Left ventricle myocardium inferior (tissue), 1 donor: Measurements from ENCODE around the gene NUP210. TPM values are rescaled to one million over a fixed set of nuclear protein-coding genes. Genes with fewer than 3 reads are reported as not detected.
A peak's percentile ranks its signal among the peaks of the same experiment; 100 is the strongest.

Source experiments
- DNase-seq: peaks from one replicate; pipeline ENCODE4 v3.0.0-alpha.2; 2020
- H3K27ac ChIP-seq: fragments of 200-600 bp; replicated peaks from 2 replicates; pipeline ENCODE4 v1.8.0; 2021
- H3K27me3 ChIP-seq: fragments of 200-600 bp; 2 replicates; pipeline ENCODE4 v1.8.0; 2021; ENCODE audit warnings: low read depth
- H3K36me3 ChIP-seq: fragments of 200-600 bp; 2 replicates; pipeline ENCODE4 v1.8.0; 2021
- H3K4me1 ChIP-seq: fragments of 200-600 bp; 2 replicates; pipeline ENCODE4 v1.8.0; 2021
- H3K4me3 ChIP-seq: fragments of 200-600 bp; 2 replicates; pipeline ENCODE4 v1.8.0; 2021; ENCODE audit warnings: mild to moderate bottlenecking, moderate library complexity
- H3K9me3 ChIP-seq: fragments of 200-600 bp; replicated peaks from 2 replicates; pipeline ENCODE4 v1.8.0; 2021
- intact Hi-C: fragments of 100-400 bp; cut with micrococcal nuclease; formaldehyde crosslinking; loops from one replicate; pipeline ENCODE4 v1.11.0; 2022
- total RNA-seq: library from RNA; stranded (reverse); fragmentation: NEBNext Ultra II Directional; extraction: Animal tissue kit (Norgen Biotek cat#: 25700); gene quantifications from one replicate; pipeline ENCODE4 v1.2.1, GENCODE V29; 2021
- TF ChIP-seq, protein P1 (sequence below): fragments of 200-600 bp; IDR thresholded peaks from 2 replicates; pipeline ENCODE4 v1.8.0; 2021; ENCODE audit warnings: antibody characterized with exemption, mild to moderate bottlenecking, borderline replicate concordance
- donor health status: DM: no; HTN: yes; CAD: no; lungs with severe emphysema.

The NUP210 gene
- total RNA-seq, 1 donor from 2014 or later = 2.8 TPM

DNA sequence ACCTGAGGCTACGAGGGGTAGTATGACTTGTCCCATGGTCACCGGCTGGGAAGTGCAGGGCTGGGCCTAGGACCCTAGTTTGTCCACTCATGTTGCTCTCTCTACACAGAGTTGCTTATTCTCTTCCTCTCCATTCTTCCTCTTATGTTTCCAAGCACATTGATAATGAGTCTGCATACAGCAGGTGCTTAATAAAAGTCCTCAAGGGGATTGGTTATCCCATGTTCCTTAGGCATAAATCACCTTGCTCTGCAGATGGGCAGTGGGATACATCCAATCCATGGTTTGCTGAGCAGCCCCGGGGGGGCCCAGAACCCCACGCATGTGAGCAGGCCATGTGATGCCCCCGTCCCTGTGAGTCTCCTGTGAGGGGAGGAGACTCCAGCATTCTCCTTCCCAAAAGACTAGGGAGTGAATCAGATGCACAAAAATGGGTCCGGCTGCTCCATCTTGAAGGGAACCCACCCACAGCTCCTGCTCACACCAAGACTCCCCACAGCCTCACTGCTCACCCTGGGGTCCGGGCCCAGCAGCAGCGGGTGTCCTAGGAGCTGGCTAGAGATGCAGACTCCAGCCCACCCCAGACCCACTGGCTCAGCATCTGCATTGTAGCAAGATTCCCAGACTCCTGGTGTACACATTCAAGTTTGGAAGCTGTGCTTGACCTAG, 139.9 kb downstream of the NUP210 start:
- Histone ChIP-seq H3K27ac (peak overlapping the region; percentile 84), H3K4me3 (peak overlapping the region; percentile 71), H3K4me1 (peaks cover 33% of the 10 kb centered on the region), H3K9me3 (peaks cover 12% of the 10 kb centered on the region), H3K27me3 (peaks cover 74% of the 10 kb centered on the region), H3K36me3 (no peaks in the 10 kb centered on the region)
- DNase-seq = no peak
- TF ChIP-seq, protein P1, sequence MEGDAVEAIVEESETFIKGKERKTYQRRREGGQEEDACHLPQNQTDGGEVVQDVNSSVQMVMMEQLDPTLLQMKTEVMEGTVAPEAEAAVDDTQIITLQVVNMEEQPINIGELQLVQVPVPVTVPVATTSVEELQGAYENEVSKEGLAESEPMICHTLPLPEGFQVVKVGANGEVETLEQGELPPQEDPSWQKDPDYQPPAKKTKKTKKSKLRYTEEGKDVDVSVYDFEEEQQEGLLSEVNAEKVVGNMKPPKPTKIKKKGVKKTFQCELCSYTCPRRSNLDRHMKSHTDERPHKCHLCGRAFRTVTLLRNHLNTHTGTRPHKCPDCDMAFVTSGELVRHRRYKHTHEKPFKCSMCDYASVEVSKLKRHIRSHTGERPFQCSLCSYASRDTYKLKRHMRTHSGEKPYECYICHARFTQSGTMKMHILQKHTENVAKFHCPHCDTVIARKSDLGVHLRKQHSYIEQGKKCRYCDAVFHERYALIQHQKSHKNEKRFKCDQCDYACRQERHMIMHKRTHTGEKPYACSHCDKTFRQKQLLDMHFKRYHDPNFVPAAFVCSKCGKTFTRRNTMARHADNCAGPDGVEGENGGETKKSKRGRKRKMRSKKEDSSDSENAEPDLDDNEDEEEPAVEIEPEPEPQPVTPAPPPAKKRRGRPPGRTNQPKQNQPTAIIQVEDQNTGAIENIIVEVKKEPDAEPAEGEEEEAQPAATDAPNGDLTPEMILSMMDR = no peak
- intact Hi-C loops = no loop called here

DNA sequence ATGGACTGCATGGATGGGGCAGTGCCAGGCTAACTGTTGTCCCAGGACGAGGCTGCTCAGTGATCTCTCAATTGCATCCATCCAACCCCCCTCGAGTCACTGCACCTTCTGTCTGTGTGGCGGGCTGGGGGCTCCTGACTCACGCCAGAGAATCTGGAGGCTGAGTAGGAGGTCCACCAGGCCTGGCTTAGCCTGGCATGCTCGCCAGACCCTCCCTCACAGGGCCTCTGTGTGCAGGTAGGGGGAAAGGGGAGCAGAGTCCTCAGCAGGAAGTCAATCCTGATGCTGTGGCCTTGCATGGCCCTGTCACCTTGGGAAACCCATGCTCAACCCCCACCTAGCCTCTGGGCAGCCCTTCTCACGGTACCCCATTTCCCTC, 140.6 kb downstream of the NUP210 start:
- TF ChIP-seq, protein P1 = no peak
- Histone ChIP-seq H3K9me3 (peaks cover 11% of the 10 kb centered on the region), H3K27ac (no peak overlapping the region), H3K27me3 (peaks cover 67% of the 10 kb centered on the region), H3K36me3 (no peaks in the 10 kb centered on the region), H3K4me3 (no peak overlapping the region), H3K4me1 (peaks cover 33% of the 10 kb centered on the region)
- DNase-seq = no peak
- intact Hi-C loops = no loop called here

DNA sequence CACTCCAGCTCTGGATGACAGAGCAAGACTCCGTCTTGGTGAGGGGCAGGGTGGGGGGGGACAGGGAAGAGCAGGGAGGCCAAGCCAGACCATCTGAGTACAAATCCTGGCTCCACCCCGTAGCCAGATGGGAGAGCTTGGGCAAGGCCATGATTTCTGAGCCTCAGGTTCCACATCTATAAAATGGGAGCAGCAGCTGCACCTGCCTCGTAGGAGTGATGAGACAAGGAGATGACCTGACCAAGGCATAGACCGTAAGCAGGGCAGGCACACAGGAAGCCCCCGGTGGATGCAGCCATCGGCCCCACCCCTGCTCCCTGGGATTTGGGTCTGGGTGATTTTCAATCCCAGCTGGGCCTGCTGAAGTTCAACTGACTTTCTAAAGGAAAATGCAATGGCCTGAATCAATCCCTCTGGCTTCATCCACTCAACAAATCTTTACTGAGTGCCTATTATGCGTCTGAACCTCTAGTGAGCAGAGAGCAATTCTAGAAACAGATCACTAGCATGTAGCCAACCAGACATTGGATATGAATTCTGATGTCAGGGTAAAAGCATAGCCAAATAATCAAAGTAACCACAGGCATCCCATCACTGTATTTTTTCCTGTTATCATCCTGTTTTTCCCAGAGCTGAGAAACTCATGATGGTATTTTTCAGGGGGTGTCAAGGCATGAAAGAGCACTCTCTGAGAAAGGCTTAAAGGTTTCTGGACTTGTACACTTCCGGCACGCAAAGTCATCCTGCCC, 141.2 kb downstream of the NUP210 start:
- Histone ChIP-seq H3K27ac (no peak overlapping the region), H3K36me3 (no peaks in the 10 kb centered on the region), H3K4me3 (no peak overlapping the region), H3K4me1 (peaks cover 33% of the 10 kb centered on the region), H3K27me3 (peaks cover 61% of the 10 kb centered on the region), H3K9me3 (peaks cover 6% of the 10 kb centered on the region)
- TF ChIP-seq, protein P1 = no peak
- DNase-seq = no peak
- intact Hi-C loops = no loop called here

DNA sequence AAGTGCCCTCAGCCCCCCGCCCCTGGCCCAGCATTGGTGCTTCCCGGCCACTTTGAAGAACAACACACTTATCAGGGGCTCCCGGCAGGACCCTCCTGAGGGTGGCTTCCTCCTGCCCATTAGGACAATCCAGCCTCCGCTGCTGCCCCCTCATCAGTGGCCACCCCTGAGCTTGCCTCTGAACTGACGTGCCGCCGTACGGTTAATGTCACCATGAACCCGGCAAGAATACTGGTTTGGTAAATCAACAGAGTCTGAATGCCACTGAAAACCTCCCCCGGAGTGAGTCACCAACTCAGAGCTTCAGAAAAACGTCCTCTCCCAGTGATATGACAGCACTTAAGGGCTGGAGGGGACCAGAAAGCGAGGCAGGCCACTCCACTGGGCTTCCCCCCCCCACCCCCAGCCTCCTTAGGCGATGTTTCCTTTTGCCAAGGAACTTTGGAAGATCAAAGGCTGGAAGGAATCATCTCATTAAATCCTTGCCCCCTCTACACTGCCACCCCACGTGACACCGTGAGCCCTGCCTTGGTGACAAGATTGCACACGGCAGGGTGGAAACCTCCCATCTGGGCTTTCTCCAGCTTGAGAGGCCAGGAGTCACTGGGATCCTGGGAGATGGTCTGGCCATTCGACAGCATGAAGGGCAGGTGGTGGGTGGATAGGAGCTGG, 142.1 kb downstream of the NUP210 start:
- TF ChIP-seq, protein P1 = no peak
- Histone ChIP-seq H3K4me3 (peak overlapping the region; percentile 19), H3K9me3 (no peaks in the 10 kb centered on the region), H3K4me1 (peaks cover 29% of the 10 kb centered on the region), H3K27ac (peak overlapping the region; percentile 73), H3K27me3 (peaks cover 61% of the 10 kb centered on the region), H3K36me3 (no peaks in the 10 kb centered on the region)
- no peak for DNase-seq
- intact Hi-C loops = no loop called here

DNA sequence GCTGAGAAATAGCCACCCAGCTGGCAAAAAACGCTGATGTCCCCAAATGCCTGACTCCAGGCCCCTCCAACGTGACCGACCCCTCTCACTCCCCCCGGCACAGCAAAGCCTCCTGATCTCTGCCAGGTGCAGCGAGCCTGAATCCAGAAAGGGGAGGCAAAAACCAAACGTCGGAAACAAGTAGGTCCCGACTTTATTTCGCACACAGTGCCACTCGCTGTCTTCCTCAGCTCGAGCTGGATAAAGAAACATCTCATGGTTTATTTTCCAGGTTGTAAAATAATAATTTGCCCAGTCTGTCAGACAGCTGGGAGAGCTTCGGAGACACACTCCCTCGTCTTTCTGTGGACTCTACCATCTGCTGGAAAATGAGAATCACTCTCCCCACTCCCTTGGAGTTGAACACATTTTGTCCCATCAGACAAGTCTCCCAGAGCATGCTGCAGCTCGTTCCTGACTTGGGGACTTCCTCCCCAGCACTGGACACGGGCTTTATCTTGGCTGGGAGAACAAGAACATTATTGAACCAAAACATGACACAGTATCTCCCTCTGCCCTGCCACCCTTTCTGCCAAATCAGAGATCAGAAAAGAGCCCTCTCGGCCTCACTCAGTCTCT, 142.8 kb downstream of the NUP210 start:
- TF ChIP-seq, protein P1 = no peak
- H3K36me3 ChIP-seq = no peaks in the 10 kb centered on the region
- H3K9me3 ChIP-seq = no peaks in the 10 kb centered on the region
- H3K4me3 ChIP-seq = peak overlapping the region; percentile 25
- H3K27ac ChIP-seq = peak overlapping the region; percentile 73
- intact Hi-C loops = no loop called here
- H3K27me3 ChIP-seq = peaks cover 58% of the 10 kb centered on the region
- no peak for DNase-seq
- peaks cover 27% of the 10 kb centered on the region for H3K4me1 ChIP-seq
